DND-41 (cell line): ENCODE data around the gene CTSD.

Experiments
- ATAC-seq: fragments of 200-7000 bp; cut with Tn5 transposase; 3 replicates; pipeline ENCODE4 v1.9.1; 2021; ENCODE audit warnings: low read depth; ENCODE audit not compliant: insufficient read depth
- DNase-seq: peaks from one replicate; pipeline ENCODE4 v3.0.0-alpha.2; 2020
- H2AFZ ChIP-seq: 2 replicates; pipeline ENCODE4 v1.6.0; 2012; ENCODE audit warnings: low read depth, low read length
- H3K27ac ChIP-seq: 2 replicates; pipeline ENCODE4 v1.5.1; 2012; ENCODE audit warnings: low read length, inconsistent platforms
- H3K27me3 ChIP-seq: fragments of 200-600 bp; sonication (generic); 2 replicates; pipeline ENCODE4 v1.6.0; 2012; ENCODE audit warnings: low read length, mild to moderate bottlenecking, inconsistent platforms; ENCODE audit not compliant: insufficient read depth, poor library complexity
- H3K36me3 ChIP-seq: 2 replicates; pipeline ENCODE4 v1.5.1; 2012; ENCODE audit warnings: low read length, inconsistent platforms; ENCODE audit not compliant: insufficient read depth
- H3K4me1 ChIP-seq: 2 replicates; pipeline ENCODE4 v1.5.1; 2012; ENCODE audit warnings: mild to moderate bottlenecking, low read length; ENCODE audit not compliant: insufficient read depth
- H3K4me2 ChIP-seq: 2 replicates; pipeline ENCODE4 v1.6.0; 2012; ENCODE audit warnings: mild to moderate bottlenecking, moderate library complexity, low read length, inconsistent platforms; ENCODE audit not compliant: insufficient read depth
- H3K4me3 ChIP-seq, 2 experiments: fragments of 200-600 bp in 1 of 2; shearing (Covaris generic) in 1 of 2; 2 replicates each; pipeline ENCODE4 v1.5.1; 2012 to 2016; ENCODE audit warnings: inconsistent platforms in 2 of 2, low read length in 2 of 2, mild to moderate bottlenecking in 2 of 2, low read depth in 1 of 2, moderate library complexity in 1 of 2
- H3K79me2 ChIP-seq: 2 replicates; pipeline ENCODE4 v1.6.0; 2012; ENCODE audit warnings: low read length, inconsistent platforms; ENCODE audit not compliant: insufficient read depth
- H3K9ac ChIP-seq: 2 replicates; pipeline ENCODE4 v1.6.0; 2012; ENCODE audit warnings: low read depth, mild to moderate bottlenecking, inconsistent platforms, low read length, moderate library complexity
- H3K9me3 ChIP-seq: 2 replicates; pipeline ENCODE4 v1.5.1; 2012; ENCODE audit warnings: low read length, moderate library complexity, mild to moderate bottlenecking, inconsistent platforms; ENCODE audit not compliant: insufficient read depth, severe bottlenecking
- H4K20me1 ChIP-seq: 2 replicates; pipeline ENCODE4 v1.6.0; 2012; ENCODE audit warnings: low read length; ENCODE audit not compliant: insufficient read depth
- CTCF ChIP-seq: IDR thresholded peaks from 2 replicates; pipeline ENCODE4 v1.5.1; 2012; ENCODE audit warnings: borderline replicate concordance, low read length, moderate library complexity, mild to moderate bottlenecking; ENCODE audit not compliant: poor library complexity, severe bottlenecking; ENCODE audit errors: extremely low read depth
- EZH2 ChIP-seq: IDR thresholded peaks from 3 replicates; pipeline ENCODE4 v1.6.1; 2012; ENCODE audit warnings: borderline replicate concordance, low read depth, mild to moderate bottlenecking, moderate library complexity, low read length, inconsistent platforms; ENCODE audit not compliant: severe bottlenecking

CTSD gene

GRCh38 chr11:1793081-1793480, 29.4 kb upstream of the CTSD start:
- DNase-seq (no peak), ATAC-seq (no peak)
- Histone ChIP-seq H3K36me3 (no peaks in the 10 kb centered on the region), H3K9ac (no peak overlapping the region), H4K20me1 (no peaks in the 10 kb centered on the region), H2AFZ (no peak overlapping the region), H3K4me3 (no peak overlapping the region), H3K27me3 (no peaks in the 10 kb centered on the region), H3K4me1 (peaks cover 12% of the 10 kb centered on the region), H3K4me2 (0 out of 2 replicates have a peak overlapping the region, but pooled peaks have one; percentile 14), H3K27ac (no peak overlapping the region), H3K9me3 (no peaks in the 10 kb centered on the region), H3K79me2 (no peaks in the 10 kb centered on the region)
- TF ChIP-seq EZH2 (no peak), CTCF (no peak)

GRCh38 chr11:1792461-1792860, 28.7 kb upstream of the CTSD start:
- Histone ChIP-seq H3K4me3 (no peak overlapping the region), H3K27me3 (no peaks in the 10 kb centered on the region), H3K4me2 (peak overlapping the region; percentile 27; the same call in 1 of the 2 replicates), H3K27ac (no peak overlapping the region), H4K20me1 (no peaks in the 10 kb centered on the region), H2AFZ (no peak overlapping the region), H3K79me2 (no peaks in the 10 kb centered on the region), H3K9ac (no peak overlapping the region), H3K4me1 (peaks cover 12% of the 10 kb centered on the region), H3K9me3 (no peaks in the 10 kb centered on the region), H3K36me3 (no peaks in the 10 kb centered on the region)
- TF ChIP-seq EZH2 = no peak
- TF ChIP-seq CTCF = no peak
- DNase-seq (peak; percentile 51), ATAC-seq (peak; percentile 59; the same call in 2 of the 3 replicates)

DNA sequence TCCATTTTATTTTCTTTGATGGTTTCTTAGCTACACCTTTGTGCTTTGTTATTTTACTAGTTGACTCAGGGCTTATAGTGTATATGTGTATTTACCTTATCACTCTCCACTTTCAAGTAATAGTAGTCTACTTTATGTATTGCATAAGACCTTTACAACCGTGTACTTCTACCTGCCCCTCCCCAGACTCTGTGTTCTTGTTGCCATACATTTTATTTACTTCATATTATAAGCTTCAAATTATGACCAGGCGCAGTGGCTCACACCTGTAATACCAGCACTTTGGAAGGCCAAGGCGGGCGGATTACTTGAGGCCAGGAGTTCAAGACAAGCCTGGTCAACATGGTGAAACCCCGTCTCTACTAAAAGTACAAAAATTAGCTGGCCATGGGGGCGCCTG, 28.2 kb upstream of the CTSD start:
- ATAC-seq = no peak
- Histone ChIP-seq H3K79me2 (no peaks in the 10 kb centered on the region), H3K27ac (no peak overlapping the region)

More for the DNA sequence above, 28.2 kb upstream of the CTSD start:
- Histone ChIP-seq H2AFZ (no peak overlapping the region), H3K4me2 (no peak overlapping the region), H3K4me3 (no peak overlapping the region), H3K27me3 (no peaks in the 10 kb centered on the region), H4K20me1 (no peaks in the 10 kb centered on the region), H3K4me1 (peaks cover 12% of the 10 kb centered on the region), H3K36me3 (no peaks in the 10 kb centered on the region), H3K9me3 (no peaks in the 10 kb centered on the region), H3K9ac (no peak overlapping the region)
- TF ChIP-seq CTCF (no peak), EZH2 (no peak)
- DNase-seq = no peak
